IMR-90 (cell line): ENCODE data around the gene ADAMTS13. TPM values are rescaled to one million over a fixed set of nuclear protein-coding genes. Genes with fewer than 3 reads are reported as not detected.

Experiments
- ATAC-seq: fragments of 200-7000 bp; cut with Tn5 transposase; 2 replicates; pipeline ENCODE4 v1.9.1; 2020; ENCODE audit warnings: low read depth, mild to moderate bottlenecking, moderate library complexity
- BruUV-seq: library from RNA; stranded (reverse); fragments of 400-500 nt; replicated peaks from 2 replicates; lab custom pipeline; 2021; lab: Mats Ljungman, UMichigan
- CTCF ChIA-PET: fragments of 300-600 bp; formaldehyde crosslinking; extraction: SDS; loops from one replicate; lab custom pipeline; 2021; ENCODE audit warnings: antibody characterized with exemption; lab: Yijun Ruan, JAX
- POLR2A ChIA-PET: fragments of 300-600 bp; sonication (Branson Sonifier 250); formaldehyde crosslinking; loops from one replicate; lab custom pipeline; 2022; ENCODE audit warnings: antibody characterized with exemption; ENCODE audit not compliant: unreplicated experiment; lab: Charles Lee
- DNase-seq: peaks from one replicate; pipeline ENCODE4 v3.0.0; 2013
- H2AFZ ChIP-seq: replicated peaks from 2 replicates; pipeline ENCODE3; 2013; ENCODE audit warnings: low read length, mild to moderate bottlenecking; ENCODE audit not compliant: poor library complexity
- H2AK5ac ChIP-seq: 2 replicates; pipeline ENCODE4 v1.6.1; 2013; ENCODE audit warnings: low read depth, low read length, inconsistent platforms
- H2AK9ac ChIP-seq: replicated peaks from 2 replicates; pipeline ENCODE3; 2013; ENCODE audit warnings: mild to moderate bottlenecking, low read depth, low read length, moderate library complexity; ENCODE audit not compliant: poor library complexity
- H2BK120ac ChIP-seq: 2 replicates; pipeline ENCODE4 v1.6.1; 2013; ENCODE audit warnings: low read depth, low read length, inconsistent platforms
- H2BK15ac ChIP-seq: 3 replicates; pipeline ENCODE4 v1.6.1; 2013; ENCODE audit warnings: low read depth, low read length, inconsistent platforms
- H2BK20ac ChIP-seq: 2 replicates; pipeline ENCODE4 v1.6.1; 2013; ENCODE audit warnings: low read depth, mild to moderate bottlenecking, inconsistent platforms, low read length, moderate library complexity
- H2BK5ac ChIP-seq: 2 replicates; pipeline ENCODE4 v1.6.1; 2013; ENCODE audit warnings: mild to moderate bottlenecking, low read depth, low read length, inconsistent platforms; ENCODE audit not compliant: poor library complexity, severe bottlenecking
- H3K14ac ChIP-seq: replicated peaks from 2 replicates; pipeline ENCODE4 v1.6.1; 2013; ENCODE audit warnings: low read depth, low read length, inconsistent platforms
- H3K18ac ChIP-seq: 2 replicates; pipeline ENCODE4 v1.6.1; 2013; ENCODE audit warnings: low read depth, low read length, control low read depth
- H3K23ac ChIP-seq: 2 replicates; pipeline ENCODE4 v1.6.1; 2013; ENCODE audit warnings: low read depth, low read length, inconsistent platforms
- H3K27ac ChIP-seq: 2 replicates; pipeline ENCODE4 v1.5.1; 2013; ENCODE audit warnings: mild to moderate bottlenecking, control low read depth, low read length; ENCODE audit not compliant: insufficient read depth
- H3K27me3 ChIP-seq: 2 replicates; pipeline ENCODE4 v1.6.1; 2013; ENCODE audit warnings: low read length; ENCODE audit not compliant: control insufficient read depth, insufficient read depth
- H3K36me3 ChIP-seq: 2 replicates; pipeline ENCODE4 v1.6.1; 2013; ENCODE audit warnings: low read length, mixed read lengths; ENCODE audit not compliant: control insufficient read depth, insufficient read depth
- H3K4ac ChIP-seq: 2 replicates; pipeline ENCODE4 v1.6.1; 2013; ENCODE audit warnings: low read depth, low read length, inconsistent platforms
- H3K4me1 ChIP-seq: 2 replicates; pipeline ENCODE4 v1.6.1; 2013; ENCODE audit warnings: low read length, mixed read lengths; ENCODE audit not compliant: control insufficient read depth, insufficient read depth
- H3K4me2 ChIP-seq: 2 replicates; pipeline ENCODE4 v1.6.1; 2013; ENCODE audit warnings: low read depth, mild to moderate bottlenecking, control low read depth, low read length, moderate library complexity
- H3K4me3 ChIP-seq: 2 replicates; pipeline ENCODE4 v1.5.1; 2013; ENCODE audit warnings: low read depth, mild to moderate bottlenecking, control low read depth, low read length, moderate library complexity; ENCODE audit not compliant: insufficient read depth
- H3K56ac ChIP-seq: 2 replicates; pipeline ENCODE4 v1.6.1; 2013; ENCODE audit warnings: low read length, inconsistent platforms; ENCODE audit not compliant: insufficient read depth; ENCODE audit errors: extremely low read depth
- H3K79me1 ChIP-seq, 2 experiments: 2 replicates each; pipeline ENCODE4 v1.6.1; 2013; ENCODE audit warnings: low read length in 2 of 2, inconsistent platforms in 1 of 2, low read depth in 1 of 2
- H3K9ac ChIP-seq: 2 replicates; pipeline ENCODE4 v1.6.1; 2013; ENCODE audit warnings: low read depth, low read length, control low read depth
- H3K9me1 ChIP-seq: 2 replicates; pipeline ENCODE4 v1.6.1; 2013; ENCODE audit warnings: low read length, inconsistent platforms; ENCODE audit not compliant: insufficient read depth
- H3K9me3 ChIP-seq: 2 replicates; pipeline ENCODE4 v1.6.1; 2013; ENCODE audit warnings: low read length; ENCODE audit not compliant: control insufficient read depth, insufficient read depth
- H4K20me1 ChIP-seq: 2 replicates; pipeline ENCODE4 v1.6.1; 2013; ENCODE audit warnings: low read length, inconsistent platforms; ENCODE audit not compliant: insufficient read depth
- H4K5ac ChIP-seq: 2 replicates; pipeline ENCODE4 v1.6.1; 2013; ENCODE audit warnings: mild to moderate bottlenecking, low read depth, low read length, control low read depth
- H4K8ac ChIP-seq, 2 experiments: 2 replicates each; pipeline ENCODE4 v1.6.1; 2013; ENCODE audit warnings: low read depth in 2 of 2, low read length in 2 of 2, control low read depth in 1 of 2, inconsistent platforms in 1 of 2
- H4K91ac ChIP-seq: 2 replicates; pipeline ENCODE4 v1.6.1; 2013; ENCODE audit warnings: low read depth, low read length, inconsistent platforms; ENCODE audit not compliant: insufficient read depth
- CHD1 ChIP-seq: IDR thresholded peaks from 2 replicates; pipeline ENCODE4 v1.6.1; 2012; ENCODE audit warnings: low read depth, low read length, improper control_type of control experiment
- ELK1 ChIP-seq: fragments of 150-350 bp; IDR thresholded peaks from 2 replicates; pipeline ENCODE4 v1.6.1; 2016; ENCODE audit warnings: low read depth, mild to moderate bottlenecking, low read length, moderate library complexity, borderline replicate concordance
- FOS ChIP-seq: fragments of 150-350 bp; IDR thresholded peaks from 2 replicates; pipeline ENCODE4 v1.6.1; 2016; ENCODE audit warnings: low read depth, low read length
- MAFK ChIP-seq: IDR thresholded peaks from 2 replicates; pipeline ENCODE4 v1.6.1; 2012; ENCODE audit warnings: low read depth, low read length, improper control_type of control experiment
- MAZ ChIP-seq: IDR thresholded peaks from 2 replicates; pipeline ENCODE4 v1.6.1; 2012; ENCODE audit warnings: low read depth, mild to moderate bottlenecking, low read length, improper control_type of control experiment, moderate library complexity, borderline replicate concordance
- MXI1 ChIP-seq: IDR thresholded peaks from 2 replicates; pipeline ENCODE4 v1.6.1; 2012; ENCODE audit warnings: low read depth, mild to moderate bottlenecking, low read length, moderate library complexity, borderline replicate concordance
- NFE2L2 ChIP-seq: fragments of 150-350 bp; IDR thresholded peaks from 2 replicates; pipeline ENCODE4 v1.6.1; 2016; ENCODE audit warnings: low read depth, mild to moderate bottlenecking, low read length
- RAD21 ChIP-seq: IDR thresholded peaks from 2 replicates; pipeline ENCODE4 v1.6.1; 2012; ENCODE audit warnings: low read length, improper control_type of control experiment
- RFX5 ChIP-seq: IDR thresholded peaks from 2 replicates; pipeline ENCODE4 v1.8.0; 2012; ENCODE audit warnings: low read depth, mild to moderate bottlenecking, low read length, moderate library complexity
- SMC3 ChIP-seq: fragments of 150-350 bp; IDR thresholded peaks from 2 replicates; pipeline ENCODE4 v1.6.1; 2016; ENCODE audit warnings: low read depth, mild to moderate bottlenecking, antibody characterized with exemption, low read length, moderate library complexity
- WGBS, 2 experiments: methylation state at CpG; one replicate each; pipeline versions ENCODE4 v1.1.5 to v1.1.7; 2013; ENCODE audit warnings: missing lambda C conversion rate in 2 of 2; ENCODE audit not compliant: insufficient read length in 1 of 2; ENCODE audit errors: extremely low coverage in 2 of 2; 5-methylcytosine and 5-hydroxymethylcytosine counted together
- dilution Hi-C: fragments of 300-500 bp; cut with HindIII; formaldehyde crosslinking; loops from one replicate; pipeline ENCODE4 v1.14.3; 2018; ENCODE audit warnings: low sequenced_read_pairs; ENCODE audit not compliant: unreplicated experiment
- in situ Hi-C: fragments of 300-500 bp; cut with MboI; formaldehyde crosslinking; loops from 3 replicates; pipeline ENCODE4 v1.14.3; 2019; ENCODE audit warnings: low sequenced_read_pairs, inconsistent platforms, mixed read lengths
- intact Hi-C: fragments of 100-400 bp; cut with micrococcal nuclease; formaldehyde crosslinking; loops from 2 replicates; pipeline ENCODE4 v1.10.0; 2022
- polyA plus RNA-seq, 3 experiments: library from polyadenylated mRNA; depleted of rRNA; stranded (reverse); fragments of >200 nt; gene quantifications; 2 replicates each; pipeline ENCODE4 v1.2.3, GENCODE V29; 2012; ENCODE audit warnings: low replicate concordance in 1 of 3
- total RNA-seq: library from RNA; depleted of rRNA; stranded (reverse); fragments of >200 nt; gene quantifications from 2 replicates; pipeline ENCODE4 v1.2.3, GENCODE V29; 2012
- TF ChIP-seq, protein P1 (sequence below): conservative IDR thresholded peaks from 2 replicates; pipeline ENCODE4 v1.5.1; 2012; ENCODE audit warnings: mild to moderate bottlenecking, low read depth, low read length, improper control_type of control experiment

Gene ADAMTS13
- total and polyA plus RNA-seq, 2 of the 4 experiments (the other 2 are of a cell fraction), result 0.18 to 2.8 TPM

DNA sequence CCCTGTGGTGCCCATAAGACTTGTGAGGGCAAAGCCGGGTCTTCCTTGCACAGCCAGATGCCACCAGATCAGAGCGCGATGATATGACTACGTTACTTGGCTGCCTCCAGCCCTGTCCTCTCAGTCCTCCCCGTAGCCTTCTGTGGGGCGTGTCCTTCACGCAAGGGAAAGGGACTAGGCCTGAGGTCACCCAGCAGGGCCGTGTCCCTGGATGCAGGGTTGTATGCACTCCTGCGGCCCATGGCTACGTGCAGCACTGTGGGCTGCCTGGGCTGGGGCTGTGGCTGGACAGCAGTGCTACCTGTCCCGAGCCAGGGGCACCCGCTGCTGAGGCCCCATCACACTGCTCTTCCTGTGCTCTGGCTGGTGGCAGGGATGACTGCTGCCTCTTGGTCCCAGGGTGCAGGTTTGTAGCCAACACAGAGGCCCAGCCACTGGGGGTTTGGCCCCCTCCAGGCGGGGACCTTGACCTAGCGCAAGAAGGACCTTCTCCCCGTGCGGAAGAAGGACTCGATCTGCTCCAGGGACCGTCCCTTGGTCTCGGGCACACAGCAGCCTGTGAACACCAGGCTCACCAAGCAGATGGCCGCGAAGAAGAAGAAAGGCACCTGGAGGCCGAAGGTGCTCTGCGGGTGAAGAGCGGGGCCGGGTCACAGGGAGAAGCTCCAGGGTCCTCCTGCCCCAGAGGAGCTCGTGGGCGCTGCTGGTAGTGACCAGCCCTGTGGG is 49.5 kb downstream of the ADAMTS13 start:
- ATAC-seq, result no peak
- 91% methylated on average over 18 of the region's 27 CpGs; no CpG with 5 or more reads in 1 of the 2 experiments for WGBS, 2 experiments
- H3K79me1 ChIP-seq, result no peaks in the 10 kb centered on the region

More for the DNA sequence above, 49.5 kb downstream of the ADAMTS13 start:
- H3K27ac ChIP-seq, result no peak overlapping the region
- POLR2A ChIA-PET, result no interaction called here
- CTCF ChIA-PET, result no interaction called here
- dilution Hi-C loops (no loop called here), in situ Hi-C loops (no loop called here), intact Hi-C loops (no loop called here)
- no peak overlapping the region for H3K4me2 ChIP-seq
- BruUV-seq, result no TSS peak
- no peak overlapping the region for H2AFZ ChIP-seq
- H3K4me1 ChIP-seq, result no peaks in the 10 kb centered on the region
- no peak overlapping the region for H3K4me3 ChIP-seq
- H3K9me3 ChIP-seq, result no peaks in the 10 kb centered on the region
- TF ChIP-seq RAD21, result no peak
- TF ChIP-seq FOS, result no peak
- TF ChIP-seq, protein P1, sequence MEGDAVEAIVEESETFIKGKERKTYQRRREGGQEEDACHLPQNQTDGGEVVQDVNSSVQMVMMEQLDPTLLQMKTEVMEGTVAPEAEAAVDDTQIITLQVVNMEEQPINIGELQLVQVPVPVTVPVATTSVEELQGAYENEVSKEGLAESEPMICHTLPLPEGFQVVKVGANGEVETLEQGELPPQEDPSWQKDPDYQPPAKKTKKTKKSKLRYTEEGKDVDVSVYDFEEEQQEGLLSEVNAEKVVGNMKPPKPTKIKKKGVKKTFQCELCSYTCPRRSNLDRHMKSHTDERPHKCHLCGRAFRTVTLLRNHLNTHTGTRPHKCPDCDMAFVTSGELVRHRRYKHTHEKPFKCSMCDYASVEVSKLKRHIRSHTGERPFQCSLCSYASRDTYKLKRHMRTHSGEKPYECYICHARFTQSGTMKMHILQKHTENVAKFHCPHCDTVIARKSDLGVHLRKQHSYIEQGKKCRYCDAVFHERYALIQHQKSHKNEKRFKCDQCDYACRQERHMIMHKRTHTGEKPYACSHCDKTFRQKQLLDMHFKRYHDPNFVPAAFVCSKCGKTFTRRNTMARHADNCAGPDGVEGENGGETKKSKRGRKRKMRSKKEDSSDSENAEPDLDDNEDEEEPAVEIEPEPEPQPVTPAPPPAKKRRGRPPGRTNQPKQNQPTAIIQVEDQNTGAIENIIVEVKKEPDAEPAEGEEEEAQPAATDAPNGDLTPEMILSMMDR, result no peak
- TF ChIP-seq SMC3, result no peak
- no peak for TF ChIP-seq CHD1
- no peak for TF ChIP-seq RFX5
- no peak for TF ChIP-seq NFE2L2
- TF ChIP-seq MAFK, result no peak
- TF ChIP-seq ELK1, result no peak
- TF ChIP-seq MAZ, result no peak
- TF ChIP-seq MXI1, result no peak
- H4K20me1 ChIP-seq, result no peaks in the 10 kb centered on the region
- no peak overlapping the region for H3K56ac ChIP-seq
- H4K91ac ChIP-seq, result no peak overlapping the region
- no peak overlapping the region for H2BK120ac ChIP-seq
- H3K9me1 ChIP-seq, result no peaks in the 10 kb centered on the region
- no peak overlapping the region for H2AK5ac ChIP-seq
- H4K5ac ChIP-seq, result no peak overlapping the region
- no peaks in the 10 kb centered on the region for H3K27me3 ChIP-seq
- no peak overlapping the region for H3K18ac ChIP-seq
- no peak overlapping the region for H3K4ac ChIP-seq
- no peak overlapping the region for H3K14ac ChIP-seq
- H3K23ac ChIP-seq, result no peak overlapping the region
- DNase-seq, result no peak
- H2AK9ac ChIP-seq, result no peak overlapping the region
- peaks cover 3% of the 10 kb centered on the region; the same call in 1 of the 2 replicates for H3K36me3 ChIP-seq
- H2BK15ac ChIP-seq, result no peak overlapping the region
- H2BK5ac ChIP-seq, result no peak overlapping the region
- no peak overlapping the region for H4K8ac ChIP-seq
- H2BK20ac ChIP-seq, result no peak overlapping the region
- no peak overlapping the region for H3K9ac ChIP-seq
